HEK293 (cell line): ENCODE measurements around the gene MYOG.

Experiments
- MYNN ChIP-seq: fragments of 450-650 bp; formaldehyde crosslinking; IDR thresholded peaks from 2 replicates; pipeline ENCODE4 v1.5.1; 2016; ENCODE audit warnings: missing biosample characterization, missing genetic modification characterization, borderline replicate concordance
- TF ChIP-seq, protein P1 (sequence below): fragments of 450-650 bp; formaldehyde crosslinking; IDR thresholded peaks from 2 replicates; pipeline ENCODE4 v1.5.1; 2016; ENCODE audit warnings: missing biosample characterization, missing genetic modification characterization, low read depth
- TF ChIP-seq, protein P2 (sequence below): fragments of 450-650 bp; formaldehyde crosslinking; IDR thresholded peaks from 2 replicates; pipeline ENCODE4 v1.5.1; 2016; ENCODE audit warnings: missing biosample characterization, missing genetic modification characterization

DNA sequence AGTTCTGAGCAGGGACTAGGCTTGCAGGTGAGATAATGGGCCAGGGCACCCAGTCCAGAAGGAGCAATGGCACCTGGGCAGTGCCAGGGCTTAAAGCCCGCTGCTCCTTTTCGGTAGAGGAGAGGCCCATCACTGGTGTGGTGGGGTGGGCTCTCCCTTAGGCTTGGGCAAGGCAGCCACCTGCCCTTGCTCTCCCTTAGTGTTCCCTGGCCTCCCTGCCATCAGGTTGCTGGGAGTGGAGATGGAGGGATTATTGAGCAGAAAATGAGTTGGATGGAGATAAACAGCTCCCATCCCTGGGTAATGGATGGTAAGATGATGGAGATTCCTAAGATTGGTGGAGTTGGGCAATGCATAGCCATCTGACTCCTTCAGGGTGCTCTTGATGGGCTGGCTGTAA lies 7.9 kb downstream of the MYOG start:
- no peak for TF ChIP-seq MYNN (tag by site-specific recombination)
- TF ChIP-seq, protein P1, sequence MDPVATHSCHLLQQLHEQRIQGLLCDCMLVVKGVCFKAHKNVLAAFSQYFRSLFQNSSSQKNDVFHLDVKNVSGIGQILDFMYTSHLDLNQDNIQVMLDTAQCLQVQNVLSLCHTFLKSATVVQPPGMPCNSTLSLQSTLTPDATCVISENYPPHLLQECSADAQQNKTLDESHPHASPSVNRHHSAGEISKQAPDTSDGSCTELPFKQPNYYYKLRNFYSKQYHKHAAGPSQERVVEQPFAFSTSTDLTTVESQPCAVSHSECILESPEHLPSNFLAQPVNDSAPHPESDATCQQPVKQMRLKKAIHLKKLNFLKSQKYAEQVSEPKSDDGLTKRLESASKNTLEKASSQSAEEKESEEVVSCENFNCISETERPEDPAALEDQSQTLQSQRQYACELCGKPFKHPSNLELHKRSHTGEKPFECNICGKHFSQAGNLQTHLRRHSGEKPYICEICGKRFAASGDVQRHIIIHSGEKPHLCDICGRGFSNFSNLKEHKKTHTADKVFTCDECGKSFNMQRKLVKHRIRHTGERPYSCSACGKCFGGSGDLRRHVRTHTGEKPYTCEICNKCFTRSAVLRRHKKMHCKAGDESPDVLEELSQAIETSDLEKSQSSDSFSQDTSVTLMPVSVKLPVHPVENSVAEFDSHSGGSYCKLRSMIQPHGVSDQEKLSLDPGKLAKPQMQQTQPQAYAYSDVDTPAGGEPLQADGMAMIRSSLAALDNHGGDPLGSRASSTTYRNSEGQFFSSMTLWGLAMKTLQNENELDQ, result no peak
- TF ChIP-seq, protein P2, sequence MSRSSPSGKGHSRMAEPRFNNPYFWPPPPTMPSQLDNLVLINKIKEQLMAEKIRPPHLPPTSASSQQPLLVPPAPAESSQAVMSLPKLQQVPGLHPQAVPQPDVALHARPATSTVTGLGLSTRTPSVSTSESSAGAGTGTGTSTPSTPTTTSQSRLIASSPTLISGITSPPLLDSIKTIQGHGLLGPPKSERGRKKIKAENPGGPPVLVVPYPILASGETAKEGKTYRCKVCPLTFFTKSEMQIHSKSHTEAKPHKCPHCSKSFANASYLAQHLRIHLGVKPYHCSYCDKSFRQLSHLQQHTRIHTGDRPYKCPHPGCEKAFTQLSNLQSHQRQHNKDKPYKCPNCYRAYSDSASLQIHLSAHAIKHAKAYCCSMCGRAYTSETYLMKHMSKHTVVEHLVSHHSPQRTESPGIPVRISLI (tag by site-specific recombination), result no peak
